K562 treated with DMSO at 1 percent for 48 hours (cell line): Measurements from ENCODE around the gene NIBAN1. TPM values are rescaled to one million over a fixed set of nuclear protein-coding genes. Genes with fewer than 3 reads are reported as not detected.

Source experiments
- total RNA-seq: library from RNA; unstranded; fragments of 300-600 nt; gene quantifications from 2 replicates; pipeline ENCODE4 v1.2.3, GENCODE V29; 2022; ENCODE audit warnings: low replicate concordance; ENCODE audit errors: extremely low read depth

The NIBAN1 gene
- not detected in 2 replicates for total RNA-seq

DNA sequence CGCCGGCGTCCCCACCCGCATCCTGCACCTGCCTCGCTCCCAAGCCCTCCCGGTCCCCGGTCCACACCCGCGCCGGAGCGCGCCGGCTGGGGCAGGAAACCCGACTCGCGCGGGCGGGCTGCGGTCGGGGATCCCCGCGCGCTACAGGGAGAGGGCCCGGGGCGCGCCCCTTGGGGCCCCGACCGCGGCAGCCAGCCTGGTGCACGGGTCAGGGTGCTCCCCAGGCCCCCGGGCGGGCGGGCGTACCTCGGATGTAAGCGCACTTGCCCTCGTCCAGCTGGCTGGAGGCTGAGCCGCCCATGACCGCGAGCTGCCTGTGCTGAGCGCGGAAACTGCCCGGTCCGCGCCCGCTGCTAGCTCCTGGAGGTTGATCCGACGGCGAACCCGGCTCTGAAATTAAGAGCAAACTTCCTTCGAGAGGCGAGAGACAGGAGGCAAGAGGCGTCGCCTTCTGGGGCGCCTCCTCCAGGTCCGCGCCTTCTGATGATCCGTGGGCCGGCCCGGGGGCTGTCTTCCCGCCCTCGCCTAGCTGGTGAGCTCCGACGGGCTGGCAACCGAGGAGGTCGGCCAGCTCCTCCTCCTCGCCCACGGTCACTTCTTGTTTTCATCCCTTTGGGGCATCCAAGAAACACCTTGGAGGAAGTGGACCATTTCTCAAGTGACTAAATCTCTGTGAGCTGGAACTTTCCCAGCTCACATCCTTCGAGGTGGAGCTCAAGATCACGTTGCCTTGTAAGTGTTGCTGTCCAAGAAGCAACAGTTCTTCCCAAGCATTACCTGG, at the start of gene NIBAN1:
Gene NIBAN1, minus strand, starts transcription at position 453 of the 781 bp plus-strand sequence. Its CDS starts 152 bp downstream, at position 301.

Other genes with a start within 250 kb of the NIBAN1 start
- gene EDEM3, start 219.7 kb downstream of the NIBAN1 start, total RNA-seq: not detected in 2 replicates
- not detected in 2 replicates for gene RNF2, start 71.0 kb upstream of the NIBAN1 start, total RNA-seq
- not detected in 2 replicates for gene TRMT1L, start 182.4 kb upstream of the NIBAN1 start, total RNA-seq
- not detected in 2 replicates for gene SWT1, start 182.7 kb upstream of the NIBAN1 start, total RNA-seq